Activated naive CD4-positive, alpha-beta T cell treated with anti-CD3 and anti-CD28 coated beads, Interleukin-2, amount 50 U/mL, for 72 hours (primary cell): Measurements from ENCODE around the gene SIRPB1. TPM values are rescaled to one million over a fixed set of nuclear protein-coding genes. Genes with fewer than 3 reads are reported as not detected.

Source experiments
- ATAC-seq, 2 donors: fragments of 150-1000 bp; cut with Tn5 transposase; 2 replicates each; pipeline ENCODE4 v1.10.0; 2021; ENCODE audit warnings: mild to moderate bottlenecking in 2 of 2, moderate library complexity in 2 of 2
- DNase-seq, 2 donors: peaks; one replicate each; pipeline ENCODE4 v3.0.0; 2021 to 2022; ENCODE audit warnings: low spot score in 2 of 2
- H3K27ac Mint-ChIP-seq, 2 donors: one replicate each; pipeline ENCODE4 v1.8.0; 2022; ENCODE audit warnings: mild to moderate bottlenecking in 2 of 2, mixed read lengths in 2 of 2
- H3K36me3 Mint-ChIP-seq, 2 donors: one replicate each; pipeline ENCODE4 v1.8.0; 2022; ENCODE audit warnings: mixed read lengths in 2 of 2
- H3K9me3 Mint-ChIP-seq, 2 donors: one replicate each; pipeline ENCODE4 v1.8.0; 2022; ENCODE audit warnings: mixed read lengths in 2 of 2
- total RNA-seq, 2 donors: library from RNA; stranded (reverse); gene quantifications; one replicate each; pipeline ENCODE4 v1.2.3, GENCODE V29; 2022

Gene SIRPB1
- total RNA-seq = 1 to 10 TPM in 1 of 2 donors, under 1 TPM in 1; 0.99 to 1.9 TPM

- DNase-seq = no peak
- Mint-ChIP-seq H3K9me3 (peaks cover 3 to 10% of the 10 kb centered on the region in 2 donors), H3K36me3 (peaks cover 6 to 19% of the 10 kb centered on the region in 2 donors), H3K27ac (peak within 1 kb of the TSS; percentile 25 to 50)
- ATAC-seq = peak; percentile 42 to 80
These were observed at the start of gene SIRPB1 for GRCh38 chr20:1619861-1620444. SIRPB1 (minus strand) TSS chr20:1620009; CDS start chr20:1619944, 65 bp downstream.

- ATAC-seq (no peak), DNase-seq (no peak)
- peak overlapping the region in 1 of 2 donors; percentile 72 for H3K27ac Mint-ChIP-seq
- peaks cover 15 to 44% of the 10 kb centered on the region in 2 donors for H3K36me3 Mint-ChIP-seq
- H3K9me3 Mint-ChIP-seq = peaks cover 0 to 14% of the 10 kb centered on the region in 2 donors
These were observed 49.5 kb upstream of the SIRPB1 start for GRCh38 chr20:1669304-1669703.

GRCh38 chr20:1667502-1668085 is 47.8 kb upstream of the SIRPB1 start:
- ATAC-seq (peak; percentile 38 to 53), DNase-seq (no peak)
- Mint-ChIP-seq H3K27ac (peak overlapping the region in 1 of 2 donors; percentile 2), H3K9me3 (peaks cover 0 to 18% of the 10 kb centered on the region in 2 donors), H3K36me3 (peaks cover 15 to 54% of the 10 kb centered on the region in 2 donors)

- ATAC-seq (no peak), DNase-seq (no peak)
- Mint-ChIP-seq H3K9me3 (peaks cover 0 to 18% of the 10 kb centered on the region in 2 donors), H3K27ac (peak overlapping the region in 1 of 2 donors; percentile 2), H3K36me3 (peaks cover 15 to 47% of the 10 kb centered on the region in 2 donors)
These were observed 47.0 kb upstream of the SIRPB1 start for GRCh38 chr20:1666802-1667201.

GRCh38 chr20:1665345-1665744 is 45.5 kb upstream of the SIRPB1 start:
- ATAC-seq = peak in 1 of 2 donors; percentile 15
- DNase-seq = no peak
- Mint-ChIP-seq H3K36me3 (peaks cover 10 to 43% of the 10 kb centered on the region in 2 donors), H3K9me3 (peaks cover 0 to 8% of the 10 kb centered on the region in 2 donors), H3K27ac (peak overlapping the region; percentile 73 to 96)

GRCh38 chr20:1664911-1665310 is 45.1 kb upstream of the SIRPB1 start:
- Mint-ChIP-seq H3K36me3 (peaks cover 9 to 38% of the 10 kb centered on the region in 2 donors), H3K27ac (peak overlapping the region; percentile 73 to 96), H3K9me3 (peaks cover 0 to 8% of the 10 kb centered on the region in 2 donors)
- DNase-seq (peak in 1 of 2 donors; percentile 70), ATAC-seq (peak; percentile 36 to 50)

- Mint-ChIP-seq H3K9me3 (peaks cover 0 to 8% of the 10 kb centered on the region in 2 donors), H3K36me3 (peaks cover 3 to 29% of the 10 kb centered on the region in 2 donors), H3K27ac (peak overlapping the region; percentile 73 to 96)
- DNase-seq (no peak), ATAC-seq (peak; percentile 25 to 38)
These were observed 44.1 kb upstream of the SIRPB1 start for GRCh38 chr20:1663917-1664316.

- Mint-ChIP-seq H3K27ac (peak overlapping the region; percentile 92 to 94), H3K36me3 (peaks cover 10 to 35% of the 10 kb centered on the region in 2 donors), H3K9me3 (peaks cover 0 to 4% of the 10 kb centered on the region in 2 donors)
- DNase-seq (no peak), ATAC-seq (peak in 1 of 2 donors; percentile 22)
These were observed 41.9 kb upstream of the SIRPB1 start for GRCh38 chr20:1661542-1662299.

GRCh38 chr20:1660246-1660645 is 40.4 kb upstream of the SIRPB1 start:
- DNase-seq = no peak
- ATAC-seq = peak; percentile 70 to 86
- Mint-ChIP-seq H3K9me3 (peaks cover 0 to 4% of the 10 kb centered on the region in 2 donors), H3K36me3 (peaks cover 18 to 46% of the 10 kb centered on the region in 2 donors), H3K27ac (peak overlapping the region; percentile 94 to 98)

- Mint-ChIP-seq H3K27ac (peak within 1 kb of the TSS; percentile 93 to 94), H3K36me3 (peaks cover 41 to 60% of the 10 kb centered on the region in 2 donors), H3K9me3 (peaks cover 5 to 17% of the 10 kb centered on the region in 2 donors)
- peak; percentile 19 to 33 for ATAC-seq
- DNase-seq = no peak
These were observed 37.9 kb upstream of the SIRPB1 start, which contains the start of gene SIRPG for GRCh38 chr20:1657556-1658334. SIRPG (minus strand) TSS chr20:1657779; CDS start chr20:1657714, 65 bp downstream.

GRCh38 chr20:1656844-1657243 is 37.0 kb upstream of the SIRPB1 start:
- ATAC-seq = peak in 1 of 2 donors; percentile 32
- no peak for DNase-seq

GRCh38 chr20:1654996-1655395 is 35.2 kb upstream of the SIRPB1 start:
- peak overlapping the region; percentile 36 to 77 for H3K27ac Mint-ChIP-seq
- ATAC-seq (no peak), DNase-seq (no peak)
- H3K36me3 Mint-ChIP-seq = peaks cover 42 to 69% of the 10 kb centered on the region in 2 donors
- H3K9me3 Mint-ChIP-seq = peaks cover 5 to 18% of the 10 kb centered on the region in 2 donors

More at GRCh38 chr20:1656844-1657243, 37.0 kb upstream of the SIRPB1 start:
- peaks cover 5 to 18% of the 10 kb centered on the region in 2 donors for H3K9me3 Mint-ChIP-seq
- H3K27ac Mint-ChIP-seq = peak overlapping the region; percentile 93 to 94
- H3K36me3 Mint-ChIP-seq = peaks cover 42 to 66% of the 10 kb centered on the region in 2 donors

GRCh38 chr20:1652960-1653359 is 33.2 kb upstream of the SIRPB1 start:
- peak; percentile 39 to 45 for ATAC-seq
- H3K27ac Mint-ChIP-seq = peak overlapping the region; percentile 3 to 14
- peaks cover 5 to 18% of the 10 kb centered on the region in 2 donors for H3K9me3 Mint-ChIP-seq
- peaks cover 42 to 80% of the 10 kb centered on the region in 2 donors for H3K36me3 Mint-ChIP-seq
- no peak for DNase-seq

GRCh38 chr20:1652104-1652503 is 32.3 kb upstream of the SIRPB1 start:
- Mint-ChIP-seq H3K27ac (no peak overlapping the region), H3K9me3 (peaks cover 5 to 18% of the 10 kb centered on the region in 2 donors), H3K36me3 (peaks cover 41 to 78% of the 10 kb centered on the region in 2 donors)
- DNase-seq = no peak
- no peak for ATAC-seq

GRCh38 chr20:1651268-1652058 is 31.7 kb upstream of the SIRPB1 start:
- ATAC-seq = no peak
- no peak for DNase-seq
- Mint-ChIP-seq H3K9me3 (peaks cover 5 to 18% of the 10 kb centered on the region in 2 donors), H3K36me3 (peaks cover 35 to 71% of the 10 kb centered on the region in 2 donors), H3K27ac (peak overlapping the region in 1 of 2 donors; percentile 9)
